ENCODE results near the gene KLC3. TPM values are rescaled to one million over a fixed set of nuclear protein-coding genes. Genes with fewer than 3 reads are reported as not detected.
A peak's percentile ranks its signal among the peaks of the same experiment; 100 is the strongest.

KLC3 gene
- total RNA-seq, 1 experiment from 2014 or later, result 22.8 TPM

DNA sequence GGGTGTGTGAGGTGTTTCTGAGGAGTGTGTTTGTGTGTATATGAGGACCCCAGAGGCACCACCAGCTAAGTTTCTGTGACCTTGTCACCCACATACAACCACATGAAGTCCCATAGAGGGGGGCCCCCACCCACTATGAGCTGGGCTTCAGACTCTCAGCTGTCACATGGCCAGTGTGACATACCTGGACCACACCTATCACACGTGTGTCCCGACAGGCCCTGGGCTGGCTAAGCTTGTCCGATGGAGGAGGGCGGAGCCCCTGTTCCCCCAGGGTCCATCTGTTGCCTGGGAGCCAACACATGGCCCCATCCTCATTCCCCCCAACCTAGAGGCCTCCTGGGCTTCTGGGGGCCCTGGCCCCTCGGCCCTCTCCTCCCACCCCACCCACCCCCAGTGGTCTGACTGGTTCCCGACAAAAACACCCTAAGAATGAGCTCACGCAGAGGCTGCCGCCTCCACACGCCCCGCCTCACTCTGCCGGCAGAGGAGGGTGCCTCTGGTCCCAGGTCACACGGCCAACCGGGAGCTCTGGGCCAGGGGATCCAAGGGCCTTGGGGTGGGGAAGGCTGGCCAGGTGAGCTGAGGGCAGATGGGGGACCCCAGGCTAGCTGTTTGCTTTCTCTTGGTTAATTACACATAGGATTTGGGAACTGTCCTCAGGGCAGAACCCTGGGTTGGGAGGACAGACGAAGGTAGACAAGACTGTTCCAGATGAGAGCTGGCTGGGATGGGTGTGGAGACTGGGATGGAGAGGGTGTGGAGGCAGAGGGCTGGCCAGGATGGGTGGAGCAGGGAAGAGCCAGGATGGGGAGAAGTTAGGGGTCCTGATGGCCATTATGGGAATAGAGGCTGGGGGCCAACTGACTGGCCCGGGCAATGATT lies 4.3 kb downstream of the KLC3 start:
- RAD21 ChIA-PET (ENCODE audit: low non-redundant PET in 1 of 2, low total read pairs in 2 of 2, uncharacterized antibody in 2 of 2, unreplicated experiment in 2 of 2), result interaction anchor here in 1 of 2 experiments (0.7 kb wide), 1 partner anchor 12 kb away, joined by 3 read pairs; no protein-coding TSS in a partner anchor
- DNase-seq (ENCODE audit: low read depth, low spot score) (no peak), ATAC-seq (0 out of 2 replicates have a peak, but pooled peaks have one; percentile 19)
- Histone ChIP-seq H2AFZ (ENCODE audit: low read depth, low read length, poor library complexity, severe bottlenecking) (no peak overlapping the region), H3K79me2 (ENCODE audit: insufficient read depth, low read length) (0 out of 2 replicates have a peak, but pooled peaks cover 3% of the 10 kb centered on the region), H3K4me2 (ENCODE audit: low read length) (peak overlapping the region; percentile 57), H3K27me3 (ENCODE audit: insufficient read depth, low read length) (no peaks in the 10 kb centered on the region), H3K4me1 (ENCODE audit: control insufficient read depth in 1 of 2, insufficient read depth in 2 of 2, low read length in 2 of 2) (peaks cover 16 to 30% of the 10 kb centered on the region in 2 experiments), H3K36me3 (ENCODE audit: control insufficient read depth in 1 of 2, insufficient read depth in 2 of 2, low read length in 2 of 2) (peaks cover 2 to 5% of the 10 kb centered on the region in 2 experiments; a peak in 2 of 4 replicates), H4K20me1 (ENCODE audit: insufficient read depth) (no peaks in the 10 kb centered on the region), H3K27ac (ENCODE audit: low read depth, low read length) (no peak overlapping the region), H3K9me2 (ENCODE audit: insufficient read depth) (no peaks in the 10 kb centered on the region), H3K4me3 (replicated peaks in 1 of 2; ENCODE audit: low read depth in 1 of 2, low read length in 2 of 2) (0 out of 4 replicates have a peak overlapping the region, but pooled peaks of 1 of the 2 experiments have one; percentile 15), H3K9ac (ENCODE audit: low read length) (peak overlapping the region; percentile 33; the same call in 1 of the 2 replicates), H3K9me3 (ENCODE audit: control insufficient read depth in 1 of 2, insufficient read depth in 1 of 2, low read depth in 1 of 2, low read length in 2 of 2) (no peaks in the 10 kb centered on the region)
- TF ChIP-seq ZFX (IDR thresholded peaks at IDR 0.05), result no peak
- TF ChIP-seq TCF7L2 (IDR thresholded peaks at IDR 0.05; ENCODE audit: borderline replicate concordance, extremely low read depth, insufficient read depth, insufficient read length), result no peak
- TF ChIP-seq ZNF274 (IDR thresholded peaks at IDR 0.05; ENCODE audit: low read depth, low read length), result no peak
- TF ChIP-seq, protein P1, sequence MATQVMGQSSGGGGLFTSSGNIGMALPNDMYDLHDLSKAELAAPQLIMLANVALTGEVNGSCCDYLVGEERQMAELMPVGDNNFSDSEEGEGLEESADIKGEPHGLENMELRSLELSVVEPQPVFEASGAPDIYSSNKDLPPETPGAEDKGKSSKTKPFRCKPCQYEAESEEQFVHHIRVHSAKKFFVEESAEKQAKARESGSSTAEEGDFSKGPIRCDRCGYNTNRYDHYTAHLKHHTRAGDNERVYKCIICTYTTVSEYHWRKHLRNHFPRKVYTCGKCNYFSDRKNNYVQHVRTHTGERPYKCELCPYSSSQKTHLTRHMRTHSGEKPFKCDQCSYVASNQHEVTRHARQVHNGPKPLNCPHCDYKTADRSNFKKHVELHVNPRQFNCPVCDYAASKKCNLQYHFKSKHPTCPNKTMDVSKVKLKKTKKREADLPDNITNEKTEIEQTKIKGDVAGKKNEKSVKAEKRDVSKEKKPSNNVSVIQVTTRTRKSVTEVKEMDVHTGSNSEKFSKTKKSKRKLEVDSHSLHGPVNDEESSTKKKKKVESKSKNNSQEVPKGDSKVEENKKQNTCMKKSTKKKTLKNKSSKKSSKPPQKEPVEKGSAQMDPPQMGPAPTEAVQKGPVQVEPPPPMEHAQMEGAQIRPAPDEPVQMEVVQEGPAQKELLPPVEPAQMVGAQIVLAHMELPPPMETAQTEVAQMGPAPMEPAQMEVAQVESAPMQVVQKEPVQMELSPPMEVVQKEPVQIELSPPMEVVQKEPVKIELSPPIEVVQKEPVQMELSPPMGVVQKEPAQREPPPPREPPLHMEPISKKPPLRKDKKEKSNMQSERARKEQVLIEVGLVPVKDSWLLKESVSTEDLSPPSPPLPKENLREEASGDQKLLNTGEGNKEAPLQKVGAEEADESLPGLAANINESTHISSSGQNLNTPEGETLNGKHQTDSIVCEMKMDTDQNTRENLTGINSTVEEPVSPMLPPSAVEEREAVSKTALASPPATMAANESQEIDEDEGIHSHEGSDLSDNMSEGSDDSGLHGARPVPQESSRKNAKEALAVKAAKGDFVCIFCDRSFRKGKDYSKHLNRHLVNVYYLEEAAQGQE (IDR thresholded peaks at IDR 0.05; ENCODE audit: low read depth), result no peak
- no peak for TF ChIP-seq SIN3A (IDR thresholded peaks at IDR 0.05; ENCODE audit: low read depth)
- BruUV-seq (replicated peaks), result no TSS peak
- intact Hi-C loops (cut with micrococcal nuclease), result no loop called here
- CTCF ChIA-PET, result interaction anchor here (1.0 to 1.5 kb wide), 2 partner anchors 58 to 134 kb away, joined by 3 read pairs; no protein-coding TSS in a partner anchor
- POLR2A ChIA-PET, result interaction anchor here (1.1 kb wide), 1 partner anchor 9 kb away, joined by 3 read pairs; no protein-coding TSS in a partner anchor

Data from HCT116 (cell line).